Measurements from ENCODE around the gene SCGB1D2. TPM values are rescaled to one million over a fixed set of nuclear protein-coding genes. Genes with fewer than 3 reads are reported as not detected.

Gene SCGB1D2
- total RNA-seq, 1 donor from 2014 or later: not detected

DNA sequence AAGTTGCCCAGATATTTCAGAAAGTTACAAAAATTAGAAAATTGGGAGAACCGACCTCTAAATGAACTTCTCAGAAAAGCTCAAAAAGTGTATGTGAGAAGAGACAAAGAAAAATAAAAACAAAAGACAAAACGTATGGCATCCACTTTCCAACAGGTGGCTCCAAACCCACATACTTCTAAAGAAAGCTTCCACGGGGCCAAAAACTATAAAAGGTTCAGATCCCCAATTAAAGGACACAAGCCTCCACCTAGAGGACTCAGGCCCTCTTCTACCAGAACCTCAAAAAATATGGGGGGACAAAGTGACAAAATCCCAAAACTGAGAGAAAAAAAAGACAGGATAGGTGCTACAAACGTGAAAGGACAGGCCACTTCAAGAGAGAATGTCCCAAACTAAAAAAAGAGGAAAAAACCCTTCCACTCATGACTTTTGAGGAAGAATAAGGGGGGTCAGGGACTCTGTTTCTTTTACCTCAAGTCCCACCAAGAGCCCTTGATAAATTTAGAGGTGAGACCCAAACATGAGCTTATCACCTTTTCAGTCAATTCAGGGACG, 24.8 kb upstream of the SCGB1D2 start:
- no peaks in the 10 kb centered on the region for H3K4me1 Mint-ChIP-seq (ENCODE audit: unreplicated experiment)
- no peak overlapping the region for H3K4me3 Mint-ChIP-seq (ENCODE audit: unreplicated experiment)
- no peak for DNase-seq (ENCODE audit: extremely low spot score, unreplicated experiment)
- H3K27me3 Mint-ChIP-seq (ENCODE audit: unreplicated experiment): peaks cover 55% of the 10 kb centered on the region
- TF ChIP-seq, protein P1, sequence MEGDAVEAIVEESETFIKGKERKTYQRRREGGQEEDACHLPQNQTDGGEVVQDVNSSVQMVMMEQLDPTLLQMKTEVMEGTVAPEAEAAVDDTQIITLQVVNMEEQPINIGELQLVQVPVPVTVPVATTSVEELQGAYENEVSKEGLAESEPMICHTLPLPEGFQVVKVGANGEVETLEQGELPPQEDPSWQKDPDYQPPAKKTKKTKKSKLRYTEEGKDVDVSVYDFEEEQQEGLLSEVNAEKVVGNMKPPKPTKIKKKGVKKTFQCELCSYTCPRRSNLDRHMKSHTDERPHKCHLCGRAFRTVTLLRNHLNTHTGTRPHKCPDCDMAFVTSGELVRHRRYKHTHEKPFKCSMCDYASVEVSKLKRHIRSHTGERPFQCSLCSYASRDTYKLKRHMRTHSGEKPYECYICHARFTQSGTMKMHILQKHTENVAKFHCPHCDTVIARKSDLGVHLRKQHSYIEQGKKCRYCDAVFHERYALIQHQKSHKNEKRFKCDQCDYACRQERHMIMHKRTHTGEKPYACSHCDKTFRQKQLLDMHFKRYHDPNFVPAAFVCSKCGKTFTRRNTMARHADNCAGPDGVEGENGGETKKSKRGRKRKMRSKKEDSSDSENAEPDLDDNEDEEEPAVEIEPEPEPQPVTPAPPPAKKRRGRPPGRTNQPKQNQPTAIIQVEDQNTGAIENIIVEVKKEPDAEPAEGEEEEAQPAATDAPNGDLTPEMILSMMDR (IDR thresholded peaks at IDR 0.05): peak; percentile 49
- no peak overlapping the region for H3K27ac Mint-ChIP-seq (ENCODE audit: unreplicated experiment)
- H3K9me3 Mint-ChIP-seq (ENCODE audit: unreplicated experiment): peaks cover 17% of the 10 kb centered on the region
- H3K36me3 Mint-ChIP-seq (ENCODE audit: unreplicated experiment): peaks cover 2% of the 10 kb centered on the region

DNA sequence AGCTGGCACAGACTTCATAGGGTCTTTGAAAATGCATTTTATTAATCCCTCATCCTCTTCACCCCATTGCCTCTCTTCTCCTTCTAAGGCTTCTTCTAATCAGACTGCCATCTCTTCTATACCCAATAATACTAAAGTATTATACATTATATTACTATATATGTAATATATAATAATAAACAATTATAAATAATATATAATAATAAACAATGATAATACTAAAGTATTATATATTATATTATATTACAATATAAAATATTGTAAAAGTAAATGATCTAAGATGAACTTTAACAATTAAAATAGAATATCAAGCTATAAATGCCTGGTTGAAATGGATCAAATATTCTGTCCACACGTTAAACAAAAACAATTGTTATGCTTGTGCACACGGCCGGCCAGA, 20.5 kb upstream of the SCGB1D2 start:
- no peak overlapping the region for H3K4me3 Mint-ChIP-seq (ENCODE audit: unreplicated experiment)
- peaks cover 2% of the 10 kb centered on the region for H3K36me3 Mint-ChIP-seq (ENCODE audit: unreplicated experiment)
- H3K9me3 Mint-ChIP-seq (ENCODE audit: unreplicated experiment): peaks cover 39% of the 10 kb centered on the region
- no peaks in the 10 kb centered on the region for H3K4me1 Mint-ChIP-seq (ENCODE audit: unreplicated experiment)
- H3K27ac Mint-ChIP-seq (ENCODE audit: unreplicated experiment): no peak overlapping the region
- peaks cover 36% of the 10 kb centered on the region for H3K27me3 Mint-ChIP-seq (ENCODE audit: unreplicated experiment)
- no peak for DNase-seq (ENCODE audit: extremely low spot score, unreplicated experiment)
- TF ChIP-seq, protein P1 (IDR thresholded peaks at IDR 0.05): no peak

DNA sequence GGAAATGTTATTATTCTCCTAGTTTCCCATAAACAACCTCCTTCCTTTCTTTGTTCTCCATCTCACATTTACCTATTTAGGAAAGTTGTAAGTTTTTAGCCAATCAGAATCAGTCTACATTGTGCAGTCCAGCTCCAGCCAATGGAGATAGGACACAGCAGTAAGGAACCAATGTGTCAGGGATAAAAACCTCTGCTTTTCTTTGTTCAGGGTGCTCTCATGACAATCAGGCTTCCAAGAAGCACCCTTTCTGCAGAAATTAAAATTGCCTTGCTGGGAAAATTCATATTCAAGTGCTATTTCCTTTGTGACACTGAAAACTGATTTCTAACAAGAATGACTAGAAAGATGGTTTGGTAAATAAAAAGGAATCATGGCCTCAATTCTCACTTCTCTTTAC, 18.9 kb upstream of the SCGB1D2 start:
- DNase-seq (ENCODE audit: extremely low spot score, unreplicated experiment): no peak
- H3K9me3 Mint-ChIP-seq (ENCODE audit: unreplicated experiment): peaks cover 39% of the 10 kb centered on the region
- H3K4me3 Mint-ChIP-seq (ENCODE audit: unreplicated experiment): no peak overlapping the region
- no peaks in the 10 kb centered on the region for H3K4me1 Mint-ChIP-seq (ENCODE audit: unreplicated experiment)
- no peak overlapping the region for H3K27ac Mint-ChIP-seq (ENCODE audit: unreplicated experiment)
- TF ChIP-seq, protein P1 (IDR thresholded peaks at IDR 0.05): no peak
- H3K27me3 Mint-ChIP-seq (ENCODE audit: unreplicated experiment): peaks cover 21% of the 10 kb centered on the region
- H3K36me3 Mint-ChIP-seq (ENCODE audit: unreplicated experiment): peaks cover 2% of the 10 kb centered on the region

DNA sequence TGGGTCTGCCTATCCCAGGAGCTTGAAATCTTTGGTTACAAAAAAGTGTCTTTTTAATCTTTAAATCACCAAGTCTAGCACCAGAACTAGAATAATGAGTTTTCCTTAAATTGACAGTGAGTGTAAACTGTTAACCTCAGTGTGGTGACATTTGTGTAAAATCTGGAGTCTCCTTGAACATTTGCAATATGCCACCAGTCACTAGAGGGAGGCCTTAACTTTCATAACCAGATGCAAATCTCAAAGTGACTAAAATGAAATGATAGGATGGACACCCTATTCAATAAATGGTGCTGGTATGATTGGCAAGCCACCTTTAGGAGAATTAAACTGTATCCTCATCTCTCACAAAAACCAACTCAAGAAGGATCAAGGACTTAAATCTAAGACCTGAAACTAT, 8.3 kb upstream of the SCGB1D2 start:
- Mint-ChIP-seq H3K27ac (ENCODE audit: unreplicated experiment) (no peak overlapping the region), H3K27me3 (ENCODE audit: unreplicated experiment) (peaks cover 35% of the 10 kb centered on the region)
- no peak for DNase-seq (ENCODE audit: extremely low spot score, unreplicated experiment)

DNA sequence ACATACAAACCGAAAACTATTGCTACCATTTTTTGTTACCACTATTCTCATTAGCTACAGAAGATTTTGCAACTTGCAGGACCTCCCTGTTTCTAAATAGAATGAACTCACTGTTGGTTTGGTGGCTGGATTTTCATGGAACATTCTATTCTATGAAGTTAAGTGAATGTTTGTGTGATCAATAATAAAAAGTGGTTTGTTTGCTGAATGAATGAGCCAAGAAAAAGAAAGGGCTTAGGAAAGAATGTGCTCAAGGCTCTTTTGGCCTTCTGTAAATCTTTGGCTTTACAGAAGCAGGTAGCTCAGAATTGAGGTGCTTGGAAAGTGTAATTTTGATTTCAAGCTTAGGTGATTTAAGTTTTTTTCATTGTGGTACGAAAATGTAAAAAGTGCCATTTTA, 5.9 kb upstream of the SCGB1D2 start:
- H3K4me3 Mint-ChIP-seq (ENCODE audit: unreplicated experiment): no peak overlapping the region
- DNase-seq (ENCODE audit: extremely low spot score, unreplicated experiment): no peak
- H3K27me3 Mint-ChIP-seq (ENCODE audit: unreplicated experiment): peaks cover 36% of the 10 kb centered on the region
- H3K9me3 Mint-ChIP-seq (ENCODE audit: unreplicated experiment): no peaks in the 10 kb centered on the region
- no peaks in the 10 kb centered on the region for H3K36me3 Mint-ChIP-seq (ENCODE audit: unreplicated experiment)
- H3K27ac Mint-ChIP-seq (ENCODE audit: unreplicated experiment): no peak overlapping the region
- TF ChIP-seq, protein P1 (IDR thresholded peaks at IDR 0.05): no peak
- no peaks in the 10 kb centered on the region for H3K4me1 Mint-ChIP-seq (ENCODE audit: unreplicated experiment)

More for the DNA sequence above, 8.3 kb upstream of the SCGB1D2 start:
- Mint-ChIP-seq H3K36me3 (ENCODE audit: unreplicated experiment) (no peaks in the 10 kb centered on the region), H3K4me3 (ENCODE audit: unreplicated experiment) (no peak overlapping the region), H3K9me3 (ENCODE audit: unreplicated experiment) (no peaks in the 10 kb centered on the region), H3K4me1 (ENCODE audit: unreplicated experiment) (no peaks in the 10 kb centered on the region)
- TF ChIP-seq, protein P1 (IDR thresholded peaks at IDR 0.05): no peak

Data from osteocyte (in vitro differentiated cells).